Measurements from ENCODE around the gene CT45A10.
"Not testable (repeated sequence)": the region's sequence is repeated elsewhere in the genome, so short reads cannot be mapped to it uniquely, and the experiment has no call there.

CT45A10 gene

GRCh38 chrX:135837180-135837579, 56.1 kb downstream of the CT45A10 start, which contains the start of gene CT45A7:
CT45A7 (minus strand) TSS chrX:135837280; CDS start chrX:135833533, 3,747 bp downstream.
- H3K4me1 Mint-ChIP-seq; H3K27me3 Mint-ChIP-seq; H3K9me3 Mint-ChIP-seq; DNase-seq (ENCODE audit: low spot score in 2 of 2); H3K4me3 Mint-ChIP-seq; ATAC-seq (ENCODE audit: low read depth); H3K27ac Mint-ChIP-seq; H3K36me3 Mint-ChIP-seq: not testable (repeated sequence)

Measured in memory B cell (primary cell).